HepG2 (cell line): Measurements from ENCODE around the gene TRIM7. TPM values are rescaled to one million over a fixed set of nuclear protein-coding genes. Genes with fewer than 3 reads are reported as not detected.

Source experiments
- CC2D1A ChIP-seq: sonication (generic); formaldehyde crosslinking; IDR thresholded peaks from 2 replicates; pipeline ENCODE4 v1.8.1; 2023; ENCODE audit warnings: mild to moderate bottlenecking, missing genetic modification reagents
- JUND ChIP-seq: sonication (generic); formaldehyde crosslinking; IDR thresholded peaks from 2 replicates; pipeline ENCODE4 v1.8.0; 2022; ENCODE audit warnings: mild to moderate bottlenecking, missing genetic modification reagents
- PPARG ChIP-seq: conservative IDR thresholded peaks from 2 replicates; pipeline ENCODE4 v1.6.1; 2016; ENCODE audit warnings: missing biosample characterization, missing genetic modification reagents
- PRDM10 ChIP-seq: sonication (generic); formaldehyde crosslinking; IDR thresholded peaks from 2 replicates; pipeline ENCODE4 v1.4.0; 2020; ENCODE audit warnings: low read depth, missing genetic modification reagents
- RAD51 ChIP-seq: fragments of 450-650 bp; IDR thresholded peaks from 2 replicates; pipeline ENCODE4 v1.6.1; 2016; ENCODE audit warnings: borderline replicate concordance
- SNAPC2 ChIP-seq: sonication (generic); formaldehyde crosslinking; IDR thresholded peaks from 2 replicates; pipeline ENCODE4 v1.8.1; 2022; ENCODE audit warnings: mild to moderate bottlenecking, missing genetic modification reagents
- ZBTB49 ChIP-seq: sonication (generic); formaldehyde crosslinking; IDR thresholded peaks from 2 replicates; pipeline ENCODE4 v1.4.0; 2020; ENCODE audit warnings: missing genetic modification reagents, borderline replicate concordance
- ZNF264 ChIP-seq: sonication (generic); formaldehyde crosslinking; IDR thresholded peaks from 2 replicates; pipeline ENCODE4 v1.4.0; 2020; ENCODE audit warnings: missing genetic modification reagents
- ZNF296 ChIP-seq: sonication (generic); formaldehyde crosslinking; conservative IDR thresholded peaks from 2 replicates; pipeline ENCODE4 v1.5.0; 2020; ENCODE audit warnings: mild to moderate bottlenecking, missing genetic modification reagents
- ZNF337 ChIP-seq: sonication (generic); formaldehyde crosslinking; IDR thresholded peaks from 2 replicates; pipeline ENCODE4 v1.5.1; 2020; ENCODE audit warnings: missing genetic modification reagents, low read depth, mild to moderate bottlenecking, borderline replicate concordance
- ZNF414 ChIP-seq: sonication (generic); formaldehyde crosslinking; IDR thresholded peaks from 2 replicates; pipeline ENCODE4 v1.5.0; 2020; ENCODE audit warnings: missing genetic modification reagents
- ZNF891 ChIP-seq: sonication (generic); formaldehyde crosslinking; IDR thresholded peaks from 2 replicates; pipeline ENCODE4 v1.5.0; 2020; ENCODE audit warnings: mild to moderate bottlenecking, missing genetic modification reagents
- polyA plus RNA-seq, 8 experiments: library from polyadenylated mRNA; depleted of rRNA in 3 of 8; stranded (reverse) in 7 of 8; unstranded in 1 of 8; fragments of >200 nt; fragmentation: Illumina TruSeq in 4 of 8; extraction: Trizol in 4 of 8; gene quantifications; 2 replicates each; pipeline versions ENCODE4 v1.2.1 to v1.2.3, GENCODE V29; 2011 to 2016; ENCODE audit warnings: low read depth in 4 of 8, missing spikeins in 1 of 8, mixed read lengths in 1 of 8; ENCODE audit not compliant: insufficient read depth in 1 of 8
- total RNA-seq, 5 experiments: library from RNA; depleted of rRNA; stranded (reverse); fragments of >200 nt; fragmentation: Illumina TruSeq; extraction: Trizol; gene quantifications; 2 replicates each; pipeline ENCODE4 v1.2.3, GENCODE V29; 2016; ENCODE audit warnings: low read depth in 1 of 5
- TF ChIP-seq, protein P1 (sequence below): IDR thresholded peaks from 2 replicates; pipeline ENCODE4 v1.6.1; 2016; ENCODE audit warnings: low read depth, missing genetic modification reagents, missing compliant biosample characterization
- TF ChIP-seq, protein P2 (sequence below): sonication (generic); formaldehyde crosslinking; IDR thresholded peaks from 2 replicates; pipeline ENCODE4 v1.4.0; 2020; ENCODE audit warnings: mild to moderate bottlenecking, missing genetic modification reagents
- TF ChIP-seq, protein P3 (sequence below): sonication (generic); formaldehyde crosslinking; IDR thresholded peaks from 2 replicates; pipeline ENCODE4 v1.4.0; 2020; ENCODE audit warnings: missing genetic modification reagents

The TRIM7 gene
- total and polyA plus RNA-seq, 2 of the 13 experiments (the other 11 are each of a cell fraction or from before 2014, with no cell fraction given) = 0.13 TPM; not detected in 1

DNA sequence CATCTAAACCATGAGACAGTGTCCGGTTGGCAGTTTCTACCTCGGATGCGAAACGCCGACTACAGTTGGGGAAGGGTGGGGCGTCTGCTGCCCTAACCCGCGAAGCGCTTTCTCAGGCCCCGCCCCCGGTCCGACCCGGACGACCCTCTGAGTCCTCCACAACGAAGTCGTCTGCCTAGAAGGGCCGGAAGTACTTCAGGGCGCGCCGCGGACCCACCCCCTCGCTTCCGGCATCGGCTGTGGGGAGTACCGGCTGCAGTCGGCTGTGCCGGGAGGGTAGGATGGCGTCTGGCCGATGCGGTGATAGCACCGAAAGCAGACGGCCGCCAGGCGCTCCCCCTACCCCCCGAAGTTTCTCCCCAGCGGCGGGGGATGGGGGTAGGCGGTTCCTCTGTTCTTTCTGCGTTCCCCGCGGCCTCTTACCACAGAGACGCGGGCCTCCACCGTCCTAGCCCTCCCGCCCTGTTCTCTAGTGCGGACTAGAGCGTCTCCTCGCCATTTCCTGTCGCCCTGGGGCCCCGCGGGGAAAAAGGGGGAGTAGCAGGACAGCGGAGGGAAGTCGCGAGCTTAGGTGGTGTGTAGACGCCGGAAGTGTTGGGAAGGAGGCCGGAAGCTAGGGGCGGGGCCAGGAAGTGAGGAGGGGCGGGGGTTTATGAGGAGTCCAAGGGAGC is 18.2 kb upstream of the TRIM7 start, which contains the start of gene TRIM41 (continued):
- TF ChIP-seq, protein P1, sequence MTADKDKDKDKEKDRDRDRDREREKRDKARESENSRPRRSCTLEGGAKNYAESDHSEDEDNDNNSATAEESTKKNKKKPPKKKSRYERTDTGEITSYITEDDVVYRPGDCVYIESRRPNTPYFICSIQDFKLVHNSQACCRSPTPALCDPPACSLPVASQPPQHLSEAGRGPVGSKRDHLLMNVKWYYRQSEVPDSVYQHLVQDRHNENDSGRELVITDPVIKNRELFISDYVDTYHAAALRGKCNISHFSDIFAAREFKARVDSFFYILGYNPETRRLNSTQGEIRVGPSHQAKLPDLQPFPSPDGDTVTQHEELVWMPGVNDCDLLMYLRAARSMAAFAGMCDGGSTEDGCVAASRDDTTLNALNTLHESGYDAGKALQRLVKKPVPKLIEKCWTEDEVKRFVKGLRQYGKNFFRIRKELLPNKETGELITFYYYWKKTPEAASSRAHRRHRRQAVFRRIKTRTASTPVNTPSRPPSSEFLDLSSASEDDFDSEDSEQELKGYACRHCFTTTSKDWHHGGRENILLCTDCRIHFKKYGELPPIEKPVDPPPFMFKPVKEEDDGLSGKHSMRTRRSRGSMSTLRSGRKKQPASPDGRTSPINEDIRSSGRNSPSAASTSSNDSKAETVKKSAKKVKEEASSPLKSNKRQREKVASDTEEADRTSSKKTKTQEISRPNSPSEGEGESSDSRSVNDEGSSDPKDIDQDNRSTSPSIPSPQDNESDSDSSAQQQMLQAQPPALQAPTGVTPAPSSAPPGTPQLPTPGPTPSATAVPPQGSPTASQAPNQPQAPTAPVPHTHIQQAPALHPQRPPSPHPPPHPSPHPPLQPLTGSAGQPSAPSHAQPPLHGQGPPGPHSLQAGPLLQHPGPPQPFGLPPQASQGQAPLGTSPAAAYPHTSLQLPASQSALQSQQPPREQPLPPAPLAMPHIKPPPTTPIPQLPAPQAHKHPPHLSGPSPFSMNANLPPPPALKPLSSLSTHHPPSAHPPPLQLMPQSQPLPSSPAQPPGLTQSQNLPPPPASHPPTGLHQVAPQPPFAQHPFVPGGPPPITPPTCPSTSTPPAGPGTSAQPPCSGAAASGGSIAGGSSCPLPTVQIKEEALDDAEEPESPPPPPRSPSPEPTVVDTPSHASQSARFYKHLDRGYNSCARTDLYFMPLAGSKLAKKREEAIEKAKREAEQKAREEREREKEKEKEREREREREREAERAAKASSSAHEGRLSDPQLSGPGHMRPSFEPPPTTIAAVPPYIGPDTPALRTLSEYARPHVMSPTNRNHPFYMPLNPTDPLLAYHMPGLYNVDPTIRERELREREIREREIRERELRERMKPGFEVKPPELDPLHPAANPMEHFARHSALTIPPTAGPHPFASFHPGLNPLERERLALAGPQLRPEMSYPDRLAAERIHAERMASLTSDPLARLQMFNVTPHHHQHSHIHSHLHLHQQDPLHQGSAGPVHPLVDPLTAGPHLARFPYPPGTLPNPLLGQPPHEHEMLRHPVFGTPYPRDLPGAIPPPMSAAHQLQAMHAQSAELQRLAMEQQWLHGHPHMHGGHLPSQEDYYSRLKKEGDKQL = 0 out of 2 replicates have a peak, but pooled peaks have one; percentile 19
- TF ChIP-seq RAD51 = no peak
- TF ChIP-seq JUND (CRISPR knock-in tag) = peak; percentile 68
- peak; percentile 47; the same call in 1 of the 2 replicates for TF ChIP-seq ZNF264 (CRISPR knock-in tag)
- TF ChIP-seq, protein P2, sequence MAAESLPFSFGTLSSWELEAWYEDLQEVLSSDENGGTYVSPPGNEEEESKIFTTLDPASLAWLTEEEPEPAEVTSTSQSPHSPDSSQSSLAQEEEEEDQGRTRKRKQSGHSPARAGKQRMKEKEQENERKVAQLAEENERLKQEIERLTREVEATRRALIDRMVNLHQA (CRISPR knock-in tag) = no peak
- TF ChIP-seq CC2D1A (CRISPR knock-in tag) = no peak
- no peak for TF ChIP-seq ZBTB49 (CRISPR knock-in tag)
- TF ChIP-seq ZNF296 = no peak
- TF ChIP-seq, protein P3, sequence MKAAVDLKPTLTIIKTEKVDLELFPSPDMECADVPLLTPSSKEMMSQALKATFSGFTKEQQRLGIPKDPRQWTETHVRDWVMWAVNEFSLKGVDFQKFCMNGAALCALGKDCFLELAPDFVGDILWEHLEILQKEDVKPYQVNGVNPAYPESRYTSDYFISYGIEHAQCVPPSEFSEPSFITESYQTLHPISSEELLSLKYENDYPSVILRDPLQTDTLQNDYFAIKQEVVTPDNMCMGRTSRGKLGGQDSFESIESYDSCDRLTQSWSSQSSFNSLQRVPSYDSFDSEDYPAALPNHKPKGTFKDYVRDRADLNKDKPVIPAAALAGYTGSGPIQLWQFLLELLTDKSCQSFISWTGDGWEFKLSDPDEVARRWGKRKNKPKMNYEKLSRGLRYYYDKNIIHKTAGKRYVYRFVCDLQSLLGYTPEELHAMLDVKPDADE = no peak
- peak; percentile 86 for TF ChIP-seq SNAPC2 (CRISPR knock-in tag)
- no peak for TF ChIP-seq ZNF337
- no peak; the same call in 1 of the 2 replicates for TF ChIP-seq ZNF414 (CRISPR knock-in tag)
- TF ChIP-seq ZNF891 (CRISPR knock-in tag) = no peak; the same call in 1 of the 2 replicates
- peak; percentile 83 for TF ChIP-seq PRDM10 (CRISPR knock-in tag)
- TF ChIP-seq PPARG = no peak
